Tibial nerve (tissue), 4 donors: ENCODE measurements around the gene PLAC1.

ENCODE experiments used
- EP300 ChIP-seq, 2 donors: sonication (generic); formaldehyde crosslinking; IDR thresholded peaks; one replicate each; pipeline ENCODE4 v1.6.1; 2017; ENCODE audit warnings: antibody characterized with exemption in 2 of 2, mild to moderate bottlenecking in 1 of 2
- POLR2A ChIP-seq, 2 donors: fragments of 450-650 bp; IDR thresholded peaks; one replicate each; pipeline ENCODE4 v1.6.1; 2017; ENCODE audit warnings: antibody characterized with exemption in 2 of 2, mild to moderate bottlenecking in 2 of 2, moderate library complexity in 2 of 2
- TF ChIP-seq, protein P1 (sequence below), 5 experiments: fragments of 200-600 bp in 3 of 5; fragments of 450-650 bp in 2 of 5; sonication (generic) in 3 of 5; IDR thresholded peaks; one replicate each; pipeline ENCODE4 v1.5.1; 2016 to 2019; ENCODE audit warnings: antibody characterized with exemption in 5 of 5, mild to moderate bottlenecking in 3 of 5, moderate library complexity in 2 of 5

DNA sequence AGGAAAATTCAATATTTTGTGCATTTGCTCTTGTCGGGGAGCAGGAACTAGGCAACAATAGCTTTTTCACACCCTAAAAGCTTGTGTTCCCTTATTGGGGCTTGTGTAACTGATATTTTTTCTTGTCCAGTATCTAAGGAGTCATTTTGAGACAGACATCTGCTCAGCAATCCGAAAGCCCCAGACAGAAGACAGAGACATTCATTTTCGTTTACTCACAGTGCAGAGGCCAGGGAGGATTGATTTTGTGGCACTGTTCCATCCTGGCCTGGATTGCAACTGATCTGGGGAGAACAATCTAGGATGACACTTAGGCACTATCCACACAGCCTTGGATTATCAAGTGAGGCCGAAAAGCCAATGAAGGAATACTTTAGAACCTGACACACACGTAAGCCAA, 27.4 kb upstream of the PLAC1 start:
- TF ChIP-seq EP300 (IDR thresholded peaks at IDR 0.05), result no peak
- no peak for TF ChIP-seq POLR2A (IDR thresholded peaks at IDR 0.05)
- TF ChIP-seq, protein P1, sequence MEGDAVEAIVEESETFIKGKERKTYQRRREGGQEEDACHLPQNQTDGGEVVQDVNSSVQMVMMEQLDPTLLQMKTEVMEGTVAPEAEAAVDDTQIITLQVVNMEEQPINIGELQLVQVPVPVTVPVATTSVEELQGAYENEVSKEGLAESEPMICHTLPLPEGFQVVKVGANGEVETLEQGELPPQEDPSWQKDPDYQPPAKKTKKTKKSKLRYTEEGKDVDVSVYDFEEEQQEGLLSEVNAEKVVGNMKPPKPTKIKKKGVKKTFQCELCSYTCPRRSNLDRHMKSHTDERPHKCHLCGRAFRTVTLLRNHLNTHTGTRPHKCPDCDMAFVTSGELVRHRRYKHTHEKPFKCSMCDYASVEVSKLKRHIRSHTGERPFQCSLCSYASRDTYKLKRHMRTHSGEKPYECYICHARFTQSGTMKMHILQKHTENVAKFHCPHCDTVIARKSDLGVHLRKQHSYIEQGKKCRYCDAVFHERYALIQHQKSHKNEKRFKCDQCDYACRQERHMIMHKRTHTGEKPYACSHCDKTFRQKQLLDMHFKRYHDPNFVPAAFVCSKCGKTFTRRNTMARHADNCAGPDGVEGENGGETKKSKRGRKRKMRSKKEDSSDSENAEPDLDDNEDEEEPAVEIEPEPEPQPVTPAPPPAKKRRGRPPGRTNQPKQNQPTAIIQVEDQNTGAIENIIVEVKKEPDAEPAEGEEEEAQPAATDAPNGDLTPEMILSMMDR (IDR thresholded peaks at IDR 0.05), result no peak
